Liver (tissue), 9 donors: Measurements from ENCODE around the gene HLA-DOB. TPM values are rescaled to one million over a fixed set of nuclear protein-coding genes. Genes with fewer than 3 reads are reported as not detected.

Source experiments
- DNase-seq: peaks from one replicate; pipeline ENCODE4 v3.0.0-alpha.2; 2017; ENCODE audit warnings: low spot score
- H3K27ac ChIP-seq, 2 donors: one replicate each; pipeline ENCODE4 v1.7.0; 2013; ENCODE audit warnings: inconsistent platforms in 2 of 2, low read length in 2 of 2, control low read depth in 1 of 2, low read depth in 1 of 2, mild to moderate bottlenecking in 1 of 2
- H3K27me3 ChIP-seq, 4 donors: one replicate each; pipeline versions ENCODE4 v1.6.1 to v1.7.0; 2013; ENCODE audit warnings: low read length in 3 of 4, inconsistent platforms in 1 of 4, mild to moderate bottlenecking in 1 of 4, moderate library complexity in 1 of 4; ENCODE audit not compliant: control insufficient read depth in 4 of 4, insufficient read depth in 4 of 4
- H3K36me3 ChIP-seq, 4 donors: one replicate each; pipeline versions ENCODE4 v1.6.1 to v1.7.0; 2013; ENCODE audit warnings: low read length in 3 of 4, mild to moderate bottlenecking in 3 of 4, low read depth in 1 of 4, moderate library complexity in 1 of 4; ENCODE audit not compliant: control insufficient read depth in 4 of 4, insufficient read depth in 3 of 4
- H3K4me1 ChIP-seq, 4 donors: one replicate each; pipeline versions ENCODE4 v1.6.1 to v1.7.0; 2013; ENCODE audit warnings: low read length in 3 of 4, mild to moderate bottlenecking in 3 of 4, moderate library complexity in 1 of 4; ENCODE audit not compliant: control insufficient read depth in 4 of 4, insufficient read depth in 4 of 4
- H3K4me3 ChIP-seq, 3 donors: one replicate each; pipeline versions ENCODE4 v1.6.1 to v1.7.0; 2013; ENCODE audit warnings: low read length in 3 of 3, control low read depth in 1 of 3, low read depth in 1 of 3, mild to moderate bottlenecking in 1 of 3
- H3K9ac ChIP-seq, 2 donors: one replicate each; pipeline ENCODE4 v1.7.0; 2013; ENCODE audit warnings: low read length in 2 of 2, mild to moderate bottlenecking in 2 of 2, moderate library complexity in 2 of 2, control low read depth in 1 of 2, low read depth in 1 of 2
- H3K9me3 ChIP-seq, 4 donors: one replicate each; pipeline versions ENCODE4 v1.6.1 to v1.7.0; 2013; ENCODE audit warnings: low read length in 3 of 4; ENCODE audit not compliant: control insufficient read depth in 4 of 4
- EGR1 ChIP-seq, 2 donors: IDR thresholded peaks; 2 replicates each; pipeline ENCODE4 v1.6.1; 2016 to 2018; ENCODE audit warnings: antibody characterized with exemption in 2 of 2, low read depth in 2 of 2
- FOXA1 ChIP-seq: IDR thresholded peaks from 2 replicates; pipeline ENCODE4 v1.6.1; 2016; ENCODE audit warnings: antibody characterized with exemption
- FOXA2 ChIP-seq: IDR thresholded peaks from 2 replicates; pipeline ENCODE4 v1.6.1; 2016; ENCODE audit warnings: antibody characterized with exemption
- GABPA ChIP-seq, 2 donors: IDR thresholded peaks in 1 of 2; conservative IDR thresholded peaks in 1 of 2; 2 replicates each; pipeline ENCODE4 v1.6.1; 2016; ENCODE audit warnings: antibody characterized with exemption in 2 of 2, mild to moderate bottlenecking in 1 of 2, moderate library complexity in 1 of 2
- HNF4A ChIP-seq, 2 donors: conservative IDR thresholded peaks; 2 replicates each; pipeline ENCODE4 v1.6.1; 2016; ENCODE audit warnings: antibody characterized with exemption in 2 of 2, mild to moderate bottlenecking in 2 of 2
- HNF4G ChIP-seq: IDR thresholded peaks from 2 replicates; pipeline ENCODE4 v1.6.1; 2016; ENCODE audit warnings: antibody characterized with exemption
- JUND ChIP-seq, 2 donors: IDR thresholded peaks; 2 replicates each; pipeline ENCODE4 v1.6.1; 2016; ENCODE audit warnings: antibody characterized with exemption in 2 of 2
- REST ChIP-seq: IDR thresholded peaks from 2 replicates; pipeline ENCODE4 v1.6.1; 2016; ENCODE audit warnings: antibody characterized with exemption, mild to moderate bottlenecking
- RXRA ChIP-seq, 2 donors: IDR thresholded peaks; 2 replicates each; pipeline ENCODE4 v1.6.1; 2017 to 2018; ENCODE audit warnings: antibody characterized with exemption in 2 of 2, mild to moderate bottlenecking in 1 of 2
- TAF1 ChIP-seq: conservative IDR thresholded peaks from 2 replicates; pipeline ENCODE4 v1.6.1; 2016; ENCODE audit warnings: antibody characterized with exemption, mild to moderate bottlenecking
- YY1 ChIP-seq: IDR thresholded peaks from 2 replicates; pipeline ENCODE4 v1.6.1; 2016; ENCODE audit warnings: antibody characterized with exemption, mild to moderate bottlenecking
- WGBS: extraction: QIAGEN DNeasy Blood & Tissue Kit; methylation state at CpG from one replicate; pipeline ENCODE4 v1.1.7; 2013; 5-methylcytosine and 5-hydroxymethylcytosine counted together
- polyA plus RNA-seq, 2 donors: library from polyadenylated mRNA; stranded (reverse) in 1 of 2; unstranded in 1 of 2; fragments of 200-250 nt in 1 of 2; fragments of >200 nt in 1 of 2; fragmentation: Nextera tagmentation in 1 of 2; extraction: Ambion mirVana in 1 of 2; gene quantifications; one replicate each; pipeline versions ENCODE4 v1.2.1 to v1.2.3, GENCODE V29; 2013 to 2015
- total RNA-seq, 2 donors: library from RNA; depleted of rRNA; stranded (reverse); fragments of >200 nt; gene quantifications; one replicate each; pipeline ENCODE4 v1.2.3, GENCODE V29; 2014
- TF ChIP-seq, protein P1 (sequence below): fragments of 150-350 bp; IDR thresholded peaks from 2 replicates; pipeline ENCODE4 v1.5.1; 2017; ENCODE audit warnings: improper control_type of control experiment, low read depth, low read length; ENCODE audit not compliant: missing input control
- TF ChIP-seq, protein P2 (sequence below): IDR thresholded peaks from 2 replicates; pipeline ENCODE4 v1.6.1; 2016; ENCODE audit warnings: antibody characterized with exemption
- TF ChIP-seq, protein P3 (sequence below): IDR thresholded peaks from 2 replicates; pipeline ENCODE4 v1.6.1; 2016; ENCODE audit warnings: antibody characterized with exemption
- TF ChIP-seq, protein P4 (sequence below): IDR thresholded peaks from 2 replicates; pipeline ENCODE4 v1.6.1; 2016; ENCODE audit warnings: antibody characterized with exemption
- donor health status: healthy.
- donor health status: healthy.
- donor health status: healthy.
- donor health status: healthy.
- donor health status: healthy.

HLA-DOB gene
- total and polyA plus RNA-seq, 4 donors: 0.16 to 0.67 (median 0.25) TPM; not detected in 1

- TF ChIP-seq, protein P1, sequence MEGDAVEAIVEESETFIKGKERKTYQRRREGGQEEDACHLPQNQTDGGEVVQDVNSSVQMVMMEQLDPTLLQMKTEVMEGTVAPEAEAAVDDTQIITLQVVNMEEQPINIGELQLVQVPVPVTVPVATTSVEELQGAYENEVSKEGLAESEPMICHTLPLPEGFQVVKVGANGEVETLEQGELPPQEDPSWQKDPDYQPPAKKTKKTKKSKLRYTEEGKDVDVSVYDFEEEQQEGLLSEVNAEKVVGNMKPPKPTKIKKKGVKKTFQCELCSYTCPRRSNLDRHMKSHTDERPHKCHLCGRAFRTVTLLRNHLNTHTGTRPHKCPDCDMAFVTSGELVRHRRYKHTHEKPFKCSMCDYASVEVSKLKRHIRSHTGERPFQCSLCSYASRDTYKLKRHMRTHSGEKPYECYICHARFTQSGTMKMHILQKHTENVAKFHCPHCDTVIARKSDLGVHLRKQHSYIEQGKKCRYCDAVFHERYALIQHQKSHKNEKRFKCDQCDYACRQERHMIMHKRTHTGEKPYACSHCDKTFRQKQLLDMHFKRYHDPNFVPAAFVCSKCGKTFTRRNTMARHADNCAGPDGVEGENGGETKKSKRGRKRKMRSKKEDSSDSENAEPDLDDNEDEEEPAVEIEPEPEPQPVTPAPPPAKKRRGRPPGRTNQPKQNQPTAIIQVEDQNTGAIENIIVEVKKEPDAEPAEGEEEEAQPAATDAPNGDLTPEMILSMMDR: no peak
- TF ChIP-seq HNF4G (no peak), JUND (IDR thresholded peaks at IDR 0.05) (no peak), RXRA (IDR thresholded peaks at IDR 0.05) (no peak), TAF1 (no peak)
Observed at GRCh38 chr6:32814145-32814544, 2.7 kb downstream of the HLA-DOB start (continued).

GRCh38 chr6:32809171-32809570 is 7.6 kb downstream of the HLA-DOB start:
- Histone ChIP-seq H3K9me3 (no peaks in the 10 kb centered on the region), H3K36me3 (no peaks in the 10 kb centered on the region), H3K4me1 (no peaks in the 10 kb centered on the region), H3K4me3 (no peak overlapping the region), H3K27ac (no peak overlapping the region), H3K27me3 (no peaks in the 10 kb centered on the region), H3K9ac (no peak overlapping the region)
- DNase-seq: no peak
- TF ChIP-seq, protein P2, sequence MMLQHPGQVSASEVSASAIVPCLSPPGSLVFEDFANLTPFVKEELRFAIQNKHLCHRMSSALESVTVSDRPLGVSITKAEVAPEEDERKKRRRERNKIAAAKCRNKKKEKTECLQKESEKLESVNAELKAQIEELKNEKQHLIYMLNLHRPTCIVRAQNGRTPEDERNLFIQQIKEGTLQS: no peak
- TF ChIP-seq RXRA (IDR thresholded peaks at IDR 0.05) (no peak), HNF4A (conservative IDR thresholded peaks at IDR 0.05) (no peak), FOXA1 (no peak), HNF4G (no peak), GABPA (IDR thresholded peaks at IDR 0.05 in 1 of 2, conservative IDR thresholded peaks at IDR 0.05 in 1 of 2) (no peak), TAF1 (no peak), FOXA2 (no peak), REST (no peak), EGR1 (IDR thresholded peaks at IDR 0.05; ENCODE audit: low read depth in 2 of 2) (no peak), YY1 (no peak)
- TF ChIP-seq, protein P3, sequence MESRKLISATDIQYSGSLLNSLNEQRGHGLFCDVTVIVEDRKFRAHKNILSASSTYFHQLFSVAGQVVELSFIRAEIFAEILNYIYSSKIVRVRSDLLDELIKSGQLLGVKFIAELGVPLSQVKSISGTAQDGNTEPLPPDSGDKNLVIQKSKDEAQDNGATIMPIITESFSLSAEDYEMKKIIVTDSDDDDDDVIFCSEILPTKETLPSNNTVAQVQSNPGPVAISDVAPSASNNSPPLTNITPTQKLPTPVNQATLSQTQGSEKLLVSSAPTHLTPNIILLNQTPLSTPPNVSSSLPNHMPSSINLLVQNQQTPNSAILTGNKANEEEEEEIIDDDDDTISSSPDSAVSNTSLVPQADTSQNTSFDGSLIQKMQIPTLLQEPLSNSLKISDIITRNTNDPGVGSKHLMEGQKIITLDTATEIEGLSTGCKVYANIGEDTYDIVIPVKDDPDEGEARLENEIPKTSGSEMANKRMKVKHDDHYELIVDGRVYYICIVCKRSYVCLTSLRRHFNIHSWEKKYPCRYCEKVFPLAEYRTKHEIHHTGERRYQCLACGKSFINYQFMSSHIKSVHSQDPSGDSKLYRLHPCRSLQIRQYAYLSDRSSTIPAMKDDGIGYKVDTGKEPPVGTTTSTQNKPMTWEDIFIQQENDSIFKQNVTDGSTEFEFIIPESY: no peak
- TF ChIP-seq, protein P4, sequence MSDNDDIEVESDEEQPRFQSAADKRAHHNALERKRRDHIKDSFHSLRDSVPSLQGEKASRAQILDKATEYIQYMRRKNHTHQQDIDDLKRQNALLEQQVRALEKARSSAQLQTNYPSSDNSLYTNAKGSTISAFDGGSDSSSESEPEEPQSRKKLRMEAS: no peak
- 4% methylated on average over 1 of the region's 1 CpG for whole genome bisulfite sequencing
